Activated T-helper 2 cell treated with anti-CD3 and anti-CD28 coated beads, Interferon-gamma antibody, Interleukin-2, Interleukin-4, amounts not matched to agents 10 μg/mL and 5 μg/mL and 100 μg/mL, durations not matched to agents 14 hours and 24 hours and 36 hours (primary cell): Measurements from ENCODE around the gene CBR3. TPM values are rescaled to one million over a fixed set of nuclear protein-coding genes. Genes with fewer than 3 reads are reported as not detected.
A peak's percentile ranks its signal among the peaks of the same experiment; 100 is the strongest.
"Not testable (repeated sequence)": the region's sequence is repeated elsewhere in the genome, so short reads cannot be mapped to it uniquely, and the experiment has no call there.

ENCODE experiments used
- DNase-seq: peaks from one replicate; pipeline ENCODE4 v3.0.0; 2021; ENCODE audit warnings: low spot score
- H3K27ac Mint-ChIP-seq: one replicate; pipeline ENCODE4 v1.8.0; 2021; ENCODE audit warnings: mixed read lengths
- H3K27me3 Mint-ChIP-seq: one replicate; pipeline ENCODE4 v1.8.0; 2021; ENCODE audit warnings: low read depth, mixed read lengths
- H3K36me3 Mint-ChIP-seq: one replicate; pipeline ENCODE4 v1.8.0; 2021; ENCODE audit warnings: low read depth, mixed read lengths
- H3K4me1 Mint-ChIP-seq: one replicate; pipeline ENCODE4 v1.8.0; 2021; ENCODE audit warnings: low read depth, mixed read lengths
- H3K4me3 Mint-ChIP-seq: one replicate; pipeline ENCODE4 v1.8.0; 2021; ENCODE audit warnings: low read depth, mild to moderate bottlenecking, moderate library complexity, mixed read lengths
- H3K9me3 Mint-ChIP-seq: one replicate; pipeline ENCODE4 v1.8.0; 2021; ENCODE audit warnings: mixed read lengths
- intact Hi-C: fragments of 100-400 bp; cut with micrococcal nuclease; formaldehyde crosslinking; loops from one replicate; pipeline ENCODE4 v1.15.1; 2023
- total RNA-seq: library from RNA; stranded (reverse); gene quantifications from 2 replicates; pipeline ENCODE4 v1.2.3, GENCODE V29; 2022

The CBR3 gene
- 23.2 and 25.8 TPM in 2 replicates for total RNA-seq

DNA sequence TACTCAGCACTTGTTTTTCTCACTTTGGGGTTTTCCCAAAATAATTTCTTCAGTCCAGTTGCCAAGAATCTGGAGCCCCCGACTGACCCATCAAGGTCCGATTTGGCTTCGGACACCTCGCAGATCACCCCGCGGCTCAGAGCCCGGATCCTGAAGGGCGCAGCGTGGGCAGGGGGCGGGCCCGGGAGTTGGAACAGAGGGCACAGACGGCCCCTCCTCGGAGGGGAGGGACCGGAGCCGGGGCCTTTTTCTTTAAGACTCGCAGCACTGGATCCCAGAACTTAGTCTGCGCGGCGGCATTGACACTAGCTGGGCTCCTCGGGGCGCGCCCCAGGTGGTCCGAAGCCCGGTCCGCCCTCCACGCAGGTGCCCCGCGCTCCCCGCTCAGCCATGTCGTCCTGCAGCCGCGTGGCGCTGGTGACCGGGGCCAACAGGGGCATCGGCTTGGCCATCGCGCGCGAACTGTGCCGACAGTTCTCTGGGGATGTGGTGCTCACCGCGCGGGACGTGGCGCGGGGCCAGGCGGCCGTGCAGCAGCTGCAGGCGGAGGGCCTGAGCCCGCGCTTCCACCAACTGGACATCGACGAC is at the start of gene CBR3:
TSS of gene CBR3 (plus strand) at position 277 of the 588 bp plus-strand sequence. CDS start at position 391, 114 bp downstream.
- intact Hi-C loops: loop anchor here (2.0 kb wide), 1 partner anchor 66 kb away; no protein-coding TSS in a partner anchor

DNA sequence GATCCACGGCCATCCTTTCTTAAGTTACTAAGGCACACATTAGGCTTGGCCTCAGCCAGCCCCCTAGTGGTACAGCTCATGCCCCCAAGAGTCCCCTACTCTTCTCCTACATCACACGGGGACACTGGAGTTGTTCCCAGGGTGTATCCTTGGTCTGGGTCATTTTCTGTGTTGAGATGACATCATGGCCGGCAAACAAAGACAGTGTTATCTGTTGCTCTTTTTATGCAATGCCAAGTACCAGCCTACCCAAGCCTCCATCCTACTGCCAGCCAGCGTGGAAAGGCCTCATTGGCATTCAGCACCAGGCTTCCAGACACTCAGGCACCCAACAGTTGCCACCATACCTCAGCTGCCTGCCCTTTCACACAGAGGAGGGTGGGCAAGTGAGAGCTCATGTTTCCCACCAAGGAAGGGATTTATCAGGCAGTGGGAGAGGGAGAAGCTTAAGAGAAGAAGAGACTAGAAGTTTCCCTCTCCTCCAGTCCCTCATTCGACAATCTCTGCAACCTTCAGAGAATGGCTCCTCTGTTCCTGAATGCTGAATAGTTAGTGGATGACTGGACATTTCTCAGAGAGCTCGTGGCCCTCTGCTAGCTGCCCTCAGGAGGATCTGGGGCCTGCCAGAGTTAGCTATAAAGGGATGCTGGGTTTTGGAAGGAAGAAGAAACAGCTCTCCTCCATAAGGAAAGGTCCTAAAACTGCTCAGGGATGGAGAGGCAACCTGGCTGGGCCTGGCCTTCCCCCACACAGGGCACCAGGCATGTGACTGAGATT is 47.3 kb upstream of the CBR3 start:
- H3K27ac Mint-ChIP-seq: no peak overlapping the region
- H3K4me3 Mint-ChIP-seq: no peak overlapping the region
- no peak for DNase-seq
- intact Hi-C loops: no loop called here
- H3K27me3 Mint-ChIP-seq: no peaks in the 10 kb centered on the region
- H3K4me1 Mint-ChIP-seq: peaks cover 6% of the 10 kb centered on the region
- H3K36me3 Mint-ChIP-seq: no peaks in the 10 kb centered on the region
- H3K9me3 Mint-ChIP-seq: no peaks in the 10 kb centered on the region

More for the DNA sequence above, at the start of gene CBR3:
- DNase-seq: peak; percentile 60
- Mint-ChIP-seq H3K36me3 (peaks cover 19% of the 10 kb centered on the region), H3K4me3 (peak within 1 kb of the TSS; percentile 90), H3K4me1 (peaks cover 27% of the 10 kb centered on the region), H3K27me3 (no peaks in the 10 kb centered on the region), H3K27ac (peak within 1 kb of the TSS; percentile 92), H3K9me3 (no peaks in the 10 kb centered on the region)

DNA sequence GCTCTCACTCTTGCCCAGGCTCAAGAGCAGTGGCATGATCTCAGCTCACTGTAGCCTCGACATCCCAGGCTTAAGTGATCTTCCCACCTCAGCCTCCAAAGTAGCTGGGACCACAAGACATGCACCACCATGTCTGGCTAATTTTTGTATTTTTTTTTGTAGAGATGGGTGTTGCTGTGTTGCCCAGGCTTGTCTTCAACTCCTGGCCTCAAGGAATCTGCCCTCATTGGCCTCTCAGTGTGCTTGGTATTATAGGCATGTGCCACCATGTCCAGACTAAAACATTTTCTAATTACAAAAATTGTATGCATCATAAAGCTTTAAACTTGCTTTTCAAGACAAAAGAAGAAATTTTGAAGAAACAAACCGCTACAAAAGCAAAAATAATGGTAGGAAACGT is 44.9 kb upstream of the CBR3 start:
- Mint-ChIP-seq H3K36me3 (peaks cover 6% of the 10 kb centered on the region), H3K9me3 (peaks cover 15% of the 10 kb centered on the region), H3K4me3 (no peak overlapping the region), H3K4me1 (peaks cover 6% of the 10 kb centered on the region), H3K27me3 (no peaks in the 10 kb centered on the region), H3K27ac (no peak overlapping the region)
- no peak for DNase-seq
- intact Hi-C loops: no loop called here

DNA sequence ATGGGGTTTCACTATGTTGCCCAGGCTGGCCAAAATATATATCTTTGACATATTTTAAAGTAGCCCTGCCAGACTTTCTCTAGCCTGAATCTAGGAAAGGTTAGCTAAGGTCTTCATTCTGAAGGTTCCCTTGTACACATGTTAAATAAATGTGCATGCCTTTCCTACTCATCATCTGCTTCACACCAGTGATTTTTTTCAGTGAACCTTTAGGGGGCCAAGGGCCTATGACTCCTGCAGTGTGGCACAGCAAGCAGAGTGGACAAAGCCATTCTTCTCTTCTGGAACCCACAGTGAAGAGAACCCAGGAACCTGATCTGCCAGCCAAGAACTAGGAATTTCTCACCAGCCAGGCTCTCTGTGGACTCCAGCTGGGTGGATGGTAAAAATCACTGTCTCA is 42.2 kb upstream of the CBR3 start:
- no peaks in the 10 kb centered on the region for H3K27me3 Mint-ChIP-seq
- intact Hi-C loops: no loop called here

DNA sequence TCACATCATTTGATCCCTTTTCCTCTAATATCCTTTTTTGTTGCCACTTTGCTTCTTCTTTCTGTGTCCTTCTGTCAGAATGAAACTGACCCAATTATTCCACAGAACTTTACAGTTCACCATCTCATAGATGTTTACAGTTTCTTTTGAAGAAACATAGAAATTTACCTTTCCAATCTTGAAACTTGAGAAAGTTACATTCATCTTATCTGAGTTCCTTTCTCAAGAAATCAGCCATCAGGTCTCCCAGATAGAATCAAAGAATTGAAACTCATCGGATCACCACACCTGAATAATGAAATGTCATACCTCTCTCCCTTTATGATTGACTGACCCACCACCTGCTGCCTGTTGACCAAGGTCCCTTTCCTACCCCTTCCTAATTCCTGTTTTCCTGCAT is 41.4 kb upstream of the CBR3 start:
- intact Hi-C loops: no loop called here
- peaks cover 18% of the 10 kb centered on the region for H3K9me3 Mint-ChIP-seq
- H3K27ac Mint-ChIP-seq: no peak overlapping the region
- no peaks in the 10 kb centered on the region for H3K27me3 Mint-ChIP-seq
- DNase-seq: no peak
- H3K4me1 Mint-ChIP-seq: no peaks in the 10 kb centered on the region
- H3K36me3 Mint-ChIP-seq: peaks cover 6% of the 10 kb centered on the region
- no peak overlapping the region for H3K4me3 Mint-ChIP-seq

More for the DNA sequence above, 42.2 kb upstream of the CBR3 start:
- Mint-ChIP-seq H3K9me3 (peaks cover 18% of the 10 kb centered on the region), H3K27ac (no peak overlapping the region), H3K4me3 (no peak overlapping the region), H3K36me3 (peaks cover 6% of the 10 kb centered on the region), H3K4me1 (no peaks in the 10 kb centered on the region)
- no peak for DNase-seq

DNA sequence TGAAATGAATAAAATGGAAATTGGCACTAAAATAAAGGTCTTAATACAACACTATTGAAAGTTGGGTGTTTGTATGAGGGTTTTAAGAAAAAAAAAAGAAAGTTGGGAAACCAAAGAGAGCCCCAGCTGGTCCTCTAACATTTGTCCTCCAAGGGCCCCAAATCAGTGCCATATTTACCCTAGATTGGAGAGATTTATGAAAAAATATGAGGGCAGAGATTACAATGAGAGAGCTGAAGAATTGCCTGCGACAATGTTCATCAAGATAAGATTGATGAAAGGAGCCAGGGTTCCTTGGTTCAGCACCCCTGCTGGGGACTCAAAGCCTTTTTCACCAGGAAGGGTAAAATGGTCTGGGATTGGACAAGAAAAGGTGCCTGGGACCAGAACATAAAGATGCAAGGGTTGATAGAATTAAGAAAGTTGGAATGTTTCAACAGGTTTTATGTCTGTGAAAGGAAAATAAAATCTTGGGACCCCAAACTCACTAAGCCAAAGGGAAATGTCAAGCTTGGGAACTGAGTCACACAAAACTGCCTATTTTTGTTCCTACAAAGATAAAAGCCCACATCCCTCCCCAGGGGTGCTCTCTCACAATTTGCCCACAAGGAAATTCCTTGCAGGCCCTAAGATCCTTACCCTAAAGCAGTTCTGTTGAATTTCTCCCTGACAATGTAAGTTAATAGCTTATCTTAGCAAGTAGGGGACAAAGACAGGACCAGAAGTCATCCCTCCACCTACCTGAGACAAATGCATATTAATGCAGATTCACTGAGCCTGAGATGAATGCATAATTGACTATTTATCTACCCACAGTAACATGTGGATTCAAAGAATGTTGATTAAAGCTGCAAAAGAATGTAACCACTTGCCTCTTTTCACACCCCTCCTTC is 38.2 kb upstream of the CBR3 start:
- Mint-ChIP-seq H3K27me3 (no peaks in the 10 kb centered on the region), H3K27ac (no peak overlapping the region), H3K4me3 (no peak overlapping the region), H3K9me3 (peaks cover 18% of the 10 kb centered on the region), H3K4me1 (peaks cover 5% of the 10 kb centered on the region), H3K36me3 (peaks cover 6% of the 10 kb centered on the region)
- intact Hi-C loops: no loop called here
- no peak for DNase-seq

DNA sequence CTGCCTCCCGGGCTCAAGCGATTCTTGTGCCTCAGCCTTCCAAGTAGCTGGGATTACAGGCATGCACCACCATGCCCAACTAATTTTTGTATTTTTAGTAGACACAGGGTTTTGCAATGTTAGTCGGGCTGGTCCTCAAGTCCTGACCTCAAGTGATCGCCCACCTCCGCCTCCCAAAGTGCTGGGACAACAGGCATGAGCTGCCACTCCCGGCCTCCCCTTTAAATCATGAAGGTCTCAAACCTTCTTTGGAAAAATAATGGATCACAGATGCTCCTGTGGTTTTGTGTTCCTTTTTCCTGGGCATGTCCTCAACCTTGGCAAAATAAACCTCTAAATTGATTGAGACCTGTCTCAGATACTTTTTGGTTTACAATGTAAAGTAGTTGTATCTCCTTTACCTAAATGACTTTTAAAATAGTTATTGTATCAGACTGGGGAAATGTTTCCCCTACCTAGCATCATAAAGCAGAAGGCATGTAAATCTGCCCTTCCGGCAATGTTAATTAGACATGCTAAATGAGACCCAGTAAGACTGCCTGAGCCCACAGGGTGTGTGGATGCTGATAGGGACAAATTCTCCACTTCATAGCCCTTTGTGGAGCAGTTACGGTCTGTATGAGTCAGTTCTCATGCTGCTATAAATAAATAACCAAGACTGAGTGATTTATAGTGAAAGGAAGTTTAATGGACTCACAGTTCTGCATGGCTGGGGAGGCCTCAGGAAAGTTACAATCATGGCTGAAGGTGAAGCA is 37.3 kb upstream of the CBR3 start:
- Mint-ChIP-seq H3K9me3 (peaks cover 18% of the 10 kb centered on the region), H3K36me3 (peaks cover 6% of the 10 kb centered on the region), H3K27ac (no peak overlapping the region), H3K27me3 (no peaks in the 10 kb centered on the region), H3K4me1 (peaks cover 5% of the 10 kb centered on the region), H3K4me3 (no peak overlapping the region)
- intact Hi-C loops: no loop called here
- DNase-seq: no peak

DNA sequence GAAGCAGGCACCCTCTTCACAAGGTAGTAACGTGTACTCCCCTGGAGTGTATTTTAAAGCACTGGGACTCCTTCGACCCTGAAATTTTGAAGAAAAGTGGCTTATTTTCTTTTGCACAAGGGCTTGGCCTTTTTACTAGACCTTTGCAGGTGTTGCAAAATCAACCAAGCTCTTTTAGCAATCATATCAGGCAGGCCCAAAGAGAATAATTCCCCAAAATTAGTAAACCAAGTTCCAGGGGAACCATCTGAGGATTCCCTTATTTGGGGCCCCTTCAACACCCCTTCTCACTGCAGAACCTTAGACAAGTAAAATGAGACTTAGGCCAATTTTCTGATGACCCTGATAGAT is 36.7 kb upstream of the CBR3 start:
- Mint-ChIP-seq H3K27me3 (no peaks in the 10 kb centered on the region), H3K4me3 (no peak overlapping the region), H3K9me3 (peaks cover 13% of the 10 kb centered on the region), H3K4me1 (peaks cover 5% of the 10 kb centered on the region), H3K27ac (no peak overlapping the region), H3K36me3 (peaks cover 6% of the 10 kb centered on the region)
- DNase-seq: no peak
- intact Hi-C loops: no loop called here

DNA sequence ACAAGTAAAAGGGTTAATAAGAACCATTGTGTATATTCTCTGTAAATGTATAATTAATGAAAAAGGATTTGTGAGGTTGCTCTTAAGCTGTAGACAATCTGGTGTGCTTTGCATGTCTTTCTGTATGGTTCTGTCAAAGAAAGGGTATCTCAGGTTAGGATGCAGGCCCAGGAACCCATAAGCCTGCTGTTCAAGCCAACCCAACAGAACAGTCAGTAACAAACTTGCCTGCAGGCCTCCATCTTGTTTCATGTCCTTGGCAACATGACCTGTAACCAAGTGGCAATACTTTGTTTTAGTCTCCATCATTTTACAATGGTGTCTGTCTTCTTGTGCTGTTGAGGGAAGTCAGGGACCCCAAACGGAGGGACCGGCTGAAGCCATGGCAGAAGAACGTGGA is 35.9 kb upstream of the CBR3 start:
- Mint-ChIP-seq H3K9me3 (peaks cover 5% of the 10 kb centered on the region), H3K27me3 (peaks cover 2% of the 10 kb centered on the region), H3K4me3 (no peak overlapping the region), H3K36me3 (no peaks in the 10 kb centered on the region), H3K4me1 (peaks cover 5% of the 10 kb centered on the region), H3K27ac (no peak overlapping the region)
- intact Hi-C loops: no loop called here
- DNase-seq: no peak

DNA sequence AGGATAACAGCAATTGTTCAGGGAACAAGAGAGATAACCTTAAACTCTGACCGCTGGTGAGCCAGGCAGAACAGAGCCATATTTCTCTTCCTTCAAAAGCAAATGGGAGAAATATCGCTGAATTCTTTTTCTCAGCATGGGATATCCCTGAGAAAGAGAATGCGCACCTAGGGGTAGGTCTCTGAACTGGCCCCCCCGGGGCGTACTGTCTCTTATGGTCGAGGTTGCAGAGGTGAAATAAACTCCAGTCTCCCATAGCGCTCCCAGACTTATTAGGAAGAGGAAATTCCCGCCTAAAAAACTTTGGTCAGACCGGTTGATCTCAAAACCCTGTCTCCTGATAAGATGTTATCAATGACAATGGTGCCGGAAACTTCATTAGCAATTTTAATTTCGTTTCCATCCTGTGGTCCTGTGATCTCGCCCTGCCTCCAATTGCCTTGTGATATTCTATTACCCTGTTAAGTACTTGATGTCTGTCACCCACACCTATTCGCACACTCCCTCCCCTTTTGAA is 35.1 kb upstream of the CBR3 start:
- H3K27me3 Mint-ChIP-seq, H3K27ac Mint-ChIP-seq, H3K4me3 Mint-ChIP-seq, H3K4me1 Mint-ChIP-seq, DNase-seq, H3K36me3 Mint-ChIP-seq, H3K9me3 Mint-ChIP-seq, intact Hi-C loops: not testable (repeated sequence)

DNA sequence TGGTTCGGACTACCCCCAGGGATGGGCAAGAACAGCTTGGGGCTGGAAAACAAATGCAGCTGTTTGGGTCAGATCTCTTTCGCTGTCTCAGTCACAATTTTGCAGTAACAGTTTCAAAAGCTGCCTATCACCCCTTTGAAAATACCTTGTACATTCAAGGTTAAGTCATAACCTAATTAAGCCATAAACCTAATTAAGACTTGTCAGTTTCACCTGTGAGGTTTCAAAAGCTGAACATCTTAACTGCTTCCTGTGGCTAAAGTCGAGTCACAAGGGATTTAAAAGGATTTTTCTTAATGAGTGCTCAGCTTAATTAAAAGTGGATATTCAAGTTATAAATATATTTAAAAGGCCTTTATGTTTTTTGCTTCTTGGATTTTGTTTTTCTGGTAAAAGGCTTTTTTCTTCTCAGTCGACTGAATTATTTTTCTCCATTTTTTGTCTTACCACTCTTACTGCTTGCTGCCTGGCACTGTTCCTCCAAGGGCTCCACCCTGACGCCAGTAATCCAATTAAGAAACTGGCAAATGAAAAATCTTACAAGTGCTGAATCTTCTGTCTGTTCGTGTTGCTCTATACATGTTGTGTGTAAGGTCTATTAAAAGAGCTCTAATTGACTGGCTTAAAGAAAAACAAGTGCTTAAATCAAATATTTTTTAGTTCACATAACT is 33.8 kb upstream of the CBR3 start:
- Mint-ChIP-seq H3K27ac (no peak overlapping the region), H3K4me1 (peaks cover 11% of the 10 kb centered on the region)
- intact Hi-C loops: no loop called here

DNA sequence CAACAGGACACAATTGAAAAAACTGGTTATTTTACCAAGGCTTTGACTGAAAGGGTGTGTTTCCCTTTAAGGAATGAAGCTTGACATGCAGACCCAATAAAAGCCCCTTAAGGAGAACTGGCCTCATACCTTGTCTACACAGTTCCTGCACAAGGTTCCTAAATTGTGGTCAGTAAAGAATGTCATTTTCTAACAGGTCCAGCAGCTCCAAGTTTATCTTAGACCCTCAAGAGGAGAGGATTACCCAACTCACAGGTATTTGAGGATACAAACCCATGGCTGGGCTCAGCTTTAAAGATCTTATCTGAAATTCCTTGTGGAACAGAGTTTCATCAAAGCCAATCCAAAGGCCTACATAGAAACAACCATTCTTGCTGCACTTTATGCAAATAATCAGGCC is 31.4 kb upstream of the CBR3 start:
- no peaks in the 10 kb centered on the region for H3K36me3 Mint-ChIP-seq
- H3K4me3 Mint-ChIP-seq: no peak overlapping the region
- H3K4me1 Mint-ChIP-seq: peaks cover 11% of the 10 kb centered on the region
- no peak overlapping the region for H3K27ac Mint-ChIP-seq
- DNase-seq: no peak
- intact Hi-C loops: no loop called here
- H3K27me3 Mint-ChIP-seq: peaks cover 36% of the 10 kb centered on the region
- H3K9me3 Mint-ChIP-seq: no peaks in the 10 kb centered on the region

More for the DNA sequence above, 33.8 kb upstream of the CBR3 start:
- Mint-ChIP-seq H3K27me3 (peaks cover 17% of the 10 kb centered on the region), H3K9me3 (no peaks in the 10 kb centered on the region), H3K36me3 (no peaks in the 10 kb centered on the region), H3K4me3 (no peak overlapping the region)
- no peak for DNase-seq
